HG03575 (cell line): ENCODE measurements around the gene DCAF11.
A peak's percentile ranks its signal among the peaks of the same experiment; 100 is the strongest.

Source experiments
- ATAC-seq: cut with Tn5 transposase; IDR thresholded peaks from one replicate; pipeline ENCODE4 v1.9.1; 2021; ENCODE audit not compliant: unreplicated experiment, insufficient number of reproducible peaks, low FRiP score; ENCODE audit errors: extremely low read depth

The DCAF11 gene

DNA sequence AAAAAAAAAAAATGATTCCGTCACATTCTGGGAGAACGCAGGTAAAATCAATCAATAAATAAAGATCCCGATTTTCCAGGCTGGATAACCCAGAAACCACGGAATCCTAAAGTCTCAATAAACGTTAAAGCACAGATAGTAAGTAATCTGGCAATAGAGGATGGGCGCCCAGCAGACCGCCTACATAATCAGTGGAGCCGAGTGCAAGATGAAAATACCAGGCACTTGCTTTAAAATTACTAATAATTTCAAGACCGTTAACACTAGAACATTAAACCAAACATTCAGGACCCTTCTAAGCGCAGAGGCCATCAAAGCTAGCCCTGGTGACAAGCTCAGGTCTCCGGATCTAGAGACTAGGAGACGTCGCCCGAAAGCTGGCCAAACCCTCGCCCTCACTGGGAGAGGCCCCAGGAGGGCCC, 1.2 kb upstream of the DCAF11 start:
- ATAC-seq, result no peak

DNA sequence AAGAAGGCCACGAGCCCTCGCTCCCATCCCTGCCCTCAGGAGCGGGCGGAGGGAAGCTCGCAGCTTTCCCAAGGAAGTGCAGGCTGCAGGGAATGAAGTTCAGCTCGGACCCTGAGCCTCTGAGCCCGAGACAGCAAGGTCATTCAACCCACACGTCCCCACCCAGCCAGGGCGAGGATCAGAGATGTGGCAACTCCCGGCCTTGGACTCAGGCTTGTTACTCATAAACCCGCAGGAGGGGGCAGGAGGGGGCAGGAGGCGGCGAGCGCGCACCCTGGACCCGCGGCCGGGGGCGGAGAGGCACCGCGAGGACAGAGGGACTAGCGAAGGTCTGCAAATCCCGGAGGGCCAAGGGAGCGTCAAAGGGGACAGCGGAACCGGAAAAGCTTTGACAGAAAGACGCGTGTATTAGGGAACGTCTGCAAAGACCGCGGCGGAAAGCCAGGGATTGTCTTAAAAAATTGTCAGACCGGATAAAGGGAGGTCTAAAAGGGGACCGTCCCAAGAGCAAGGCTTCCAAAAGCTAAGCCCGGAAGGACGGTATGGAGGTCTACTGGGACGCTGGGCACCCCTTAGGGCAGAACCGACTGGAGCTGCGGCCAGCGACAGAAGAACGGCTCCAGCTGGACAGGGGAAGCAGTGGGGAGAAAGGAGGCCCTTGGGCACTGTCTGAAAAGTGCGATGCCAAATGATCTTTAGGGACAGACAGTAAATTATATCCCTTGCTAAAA, 611 bp upstream of the DCAF11 start:
- peak; percentile 21 for ATAC-seq

DNA sequence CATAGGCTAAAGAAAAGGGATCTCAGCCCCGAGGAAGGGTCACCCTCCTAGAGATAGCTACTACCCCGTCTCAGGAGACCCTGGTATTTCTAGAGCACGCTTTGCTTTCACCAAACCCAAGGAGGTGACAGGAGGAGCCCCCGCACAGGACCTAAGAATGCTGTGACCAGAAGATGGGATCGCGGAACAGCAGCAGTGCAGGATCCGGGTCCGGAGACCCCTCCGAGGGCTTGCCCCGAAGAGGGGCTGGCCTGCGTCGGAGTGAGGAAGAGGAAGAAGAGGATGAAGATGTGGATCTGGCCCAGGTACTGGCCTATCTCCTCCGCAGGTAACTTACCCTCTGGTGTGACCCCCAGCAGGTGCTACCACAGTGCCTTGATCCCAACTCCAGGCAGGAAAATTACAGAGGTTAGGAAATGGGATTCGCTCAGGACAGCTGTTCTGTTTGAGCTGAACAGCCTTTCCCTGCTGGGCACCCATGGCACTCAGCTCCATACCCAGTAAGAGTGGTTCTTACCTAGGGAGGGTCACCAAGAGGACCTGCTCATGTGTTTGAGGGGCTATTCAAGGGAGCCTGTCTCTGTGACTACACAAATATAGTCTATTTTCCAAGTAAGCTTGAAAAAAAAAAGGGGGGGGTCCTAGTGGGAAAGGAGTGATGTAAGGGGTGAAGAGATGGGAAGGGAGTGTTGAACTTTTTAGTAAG, 998 bp downstream of the DCAF11 start:
- ATAC-seq, result no peak

DNA sequence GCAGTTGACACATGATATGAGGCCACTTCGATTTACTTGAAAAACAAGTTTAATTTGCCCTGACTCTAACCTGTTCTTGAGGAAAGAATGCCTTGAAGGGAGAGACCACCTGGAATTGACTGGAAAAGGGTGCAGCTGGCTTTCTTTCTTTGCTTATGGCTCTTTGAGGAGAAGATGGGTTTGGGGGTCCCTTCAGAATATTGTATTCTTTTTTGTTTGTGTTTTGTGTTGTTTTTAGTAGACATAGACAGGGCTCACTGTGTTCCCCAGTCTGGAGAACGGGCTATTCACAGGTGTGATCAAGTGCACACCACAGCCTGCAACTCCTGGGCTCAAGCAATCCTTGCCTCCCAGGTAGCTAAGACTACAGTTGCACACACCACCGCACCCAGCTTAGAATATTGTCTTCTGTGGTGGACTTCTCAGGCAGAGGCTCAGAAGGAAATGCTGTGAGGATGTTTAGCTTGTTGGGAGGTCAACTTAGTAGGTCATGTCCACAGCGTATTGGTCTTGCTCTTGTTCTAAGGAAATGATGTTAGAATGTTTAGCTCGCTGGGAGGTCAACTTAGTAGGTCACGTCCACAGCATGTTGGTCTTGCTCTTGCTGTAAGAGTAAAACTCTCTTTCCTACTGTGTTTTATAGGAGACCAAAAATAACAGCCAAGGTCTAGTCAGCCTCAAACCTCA, 1.7 kb downstream of the DCAF11 start:
- ATAC-seq, result no peak

DNA sequence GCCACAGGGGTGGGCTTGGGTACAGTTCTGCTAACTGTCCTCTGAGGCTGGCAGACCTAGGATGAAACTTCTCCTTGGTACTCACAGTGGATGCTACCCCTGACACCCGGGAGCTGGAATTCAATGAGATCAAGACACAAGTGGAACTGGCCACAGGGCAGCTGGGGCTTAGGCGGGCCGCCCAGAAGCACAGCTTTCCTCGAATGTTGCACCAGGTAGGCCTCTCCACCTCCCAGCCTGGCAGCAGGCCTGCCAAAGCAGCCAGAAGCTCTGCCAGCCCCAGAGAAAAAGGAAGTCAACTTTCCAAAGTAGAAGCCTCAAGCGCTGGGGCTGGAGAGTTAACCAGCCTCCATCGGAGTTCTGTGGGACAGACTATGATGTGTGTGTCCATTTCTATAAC, 2.6 kb downstream of the DCAF11 start:
- no peak for ATAC-seq

DNA sequence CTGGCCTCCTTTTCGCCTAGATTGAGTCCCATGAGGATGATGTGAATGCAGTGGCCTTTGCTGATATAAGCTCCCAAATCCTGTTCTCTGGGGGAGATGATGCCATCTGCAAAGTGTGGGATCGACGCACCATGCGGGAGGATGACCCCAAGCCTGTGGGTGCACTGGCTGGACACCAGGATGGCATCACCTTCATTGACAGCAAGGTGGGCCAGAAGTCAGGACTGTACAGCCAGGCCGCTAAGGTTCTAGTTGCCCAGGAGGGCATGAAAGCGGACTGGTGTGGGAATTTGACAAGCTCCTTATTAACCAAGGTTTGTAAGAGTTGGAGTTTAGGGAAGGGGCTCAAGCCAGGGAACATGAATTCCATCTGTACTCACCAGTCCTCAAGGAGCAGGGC, 5.1 kb downstream of the DCAF11 start:
- no peak for ATAC-seq

DNA sequence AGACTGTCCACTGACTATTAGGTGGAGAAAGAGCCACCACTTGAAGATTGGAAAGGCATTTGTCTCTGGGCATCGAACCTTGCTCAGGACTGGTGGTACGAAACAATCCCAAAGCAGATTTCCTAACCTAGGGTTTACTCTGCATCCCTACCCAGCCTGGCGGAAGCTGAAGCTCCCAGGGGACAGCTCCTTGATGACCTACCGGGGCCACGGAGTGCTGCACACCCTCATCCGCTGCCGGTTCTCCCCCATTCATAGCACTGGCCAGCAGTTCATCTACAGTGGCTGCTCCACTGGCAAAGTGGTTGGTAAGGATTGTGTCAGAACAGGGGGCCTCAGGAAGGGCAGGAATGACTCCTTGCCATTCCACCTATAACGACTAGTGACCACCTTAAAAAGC, 6.6 kb downstream of the DCAF11 start:
- no peak for ATAC-seq

DNA sequence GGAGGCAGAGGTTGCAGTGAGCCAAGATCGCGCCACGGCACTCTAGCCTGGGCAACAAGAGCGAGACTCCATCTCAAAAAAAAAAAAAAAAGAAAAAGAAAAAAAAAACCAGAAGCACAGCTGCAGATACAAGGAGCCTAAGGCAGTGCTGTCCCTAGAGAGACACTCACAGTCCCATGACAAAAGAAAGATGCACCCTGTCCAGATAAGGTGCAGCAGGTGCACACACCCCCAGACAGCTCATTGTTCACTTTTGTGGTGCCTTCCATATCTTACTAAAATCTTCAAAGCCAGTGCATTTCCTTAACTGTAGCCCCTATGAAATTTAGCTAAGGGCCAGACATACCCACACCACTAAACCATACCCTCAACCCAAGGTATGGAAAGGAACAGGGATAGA, 7.8 kb downstream of the DCAF11 start:
- no peak for ATAC-seq

DNA sequence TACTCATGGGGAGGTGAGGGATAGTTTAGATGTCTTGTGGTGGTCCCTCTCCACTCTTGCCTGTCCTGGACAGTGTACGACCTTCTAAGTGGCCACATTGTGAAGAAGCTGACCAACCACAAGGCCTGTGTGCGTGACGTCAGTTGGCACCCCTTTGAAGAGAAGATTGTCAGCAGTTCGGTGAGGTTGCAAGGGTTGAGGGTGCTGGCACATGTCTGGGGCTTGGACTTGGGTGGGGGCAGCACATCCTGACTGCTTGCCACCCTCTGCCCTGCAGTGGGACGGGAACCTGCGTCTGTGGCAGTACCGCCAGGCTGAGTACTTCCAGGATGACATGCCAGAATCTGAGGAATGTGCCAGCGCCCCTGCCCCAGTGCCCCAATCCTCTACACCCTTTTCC, 8.3 kb downstream of the DCAF11 start:
- ATAC-seq, result no peak

DNA sequence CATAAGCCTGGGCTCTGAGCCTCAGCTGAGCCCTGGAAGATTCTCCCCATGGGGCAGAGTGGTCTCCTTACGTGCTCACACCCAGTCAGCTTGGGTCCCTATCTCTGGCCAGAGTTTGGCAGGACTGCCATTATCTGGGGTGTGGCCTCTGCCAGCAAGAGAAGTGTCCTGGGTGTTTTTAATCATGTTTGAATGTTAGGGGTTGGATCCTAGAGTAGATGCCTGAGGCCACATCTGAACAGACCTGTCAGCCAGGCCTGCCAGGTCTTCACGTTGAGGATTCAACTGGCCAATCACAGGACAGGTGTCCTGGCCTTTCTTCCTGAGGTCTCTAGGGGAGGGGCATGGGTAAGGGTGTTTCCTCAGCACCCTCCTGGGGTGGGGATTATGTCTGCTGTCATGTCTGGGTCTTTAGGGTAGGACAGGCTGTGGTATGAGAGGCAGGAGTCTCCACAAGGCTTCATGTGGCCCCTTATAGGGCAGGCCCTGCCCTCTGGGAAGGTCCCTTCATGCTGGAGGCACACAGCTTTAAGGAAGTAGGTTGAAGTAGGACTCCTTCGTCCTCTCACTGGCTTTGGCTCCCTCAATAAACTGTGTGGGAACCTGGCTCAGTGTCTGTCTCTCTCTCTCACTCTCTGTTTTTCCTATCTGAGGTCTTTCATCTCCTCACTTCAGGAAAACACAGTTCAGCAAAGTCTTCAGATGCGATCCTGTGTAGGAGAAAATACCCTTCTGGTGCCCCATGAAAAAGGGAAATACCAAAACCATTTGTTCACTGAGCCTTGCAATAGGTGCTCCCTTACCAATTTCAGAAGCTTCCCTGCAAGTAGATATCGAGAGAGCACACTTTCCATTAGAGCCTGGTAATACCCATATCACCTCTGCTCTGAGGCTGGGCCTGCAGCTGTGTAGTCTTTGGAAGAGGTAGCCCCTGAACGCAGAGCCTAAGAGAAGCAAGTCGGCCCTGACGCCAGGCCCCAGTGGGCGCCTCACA, 9.1 kb downstream of the DCAF11 start:
- ATAC-seq, result no peak

DNA sequence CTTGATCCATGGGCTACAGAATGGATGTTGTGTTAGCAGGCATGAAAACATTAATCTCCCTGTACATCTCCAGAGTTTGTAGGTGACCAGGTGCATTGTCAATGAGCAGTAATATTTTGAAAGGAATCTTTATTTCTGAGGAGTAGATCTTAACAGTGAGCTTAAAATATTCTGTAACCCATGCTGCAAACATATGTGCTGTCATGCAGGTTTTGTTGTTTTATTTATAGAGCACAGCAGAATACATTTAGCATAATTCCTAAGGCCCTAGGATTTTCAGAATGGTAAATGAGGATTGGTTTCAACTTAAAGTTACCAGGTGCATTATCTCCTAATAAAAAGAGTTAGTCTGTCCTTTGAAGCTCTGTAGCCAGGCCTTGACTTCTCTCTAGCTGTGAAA, 12.4 kb downstream of the DCAF11 start:
- ATAC-seq, result no peak

DNA sequence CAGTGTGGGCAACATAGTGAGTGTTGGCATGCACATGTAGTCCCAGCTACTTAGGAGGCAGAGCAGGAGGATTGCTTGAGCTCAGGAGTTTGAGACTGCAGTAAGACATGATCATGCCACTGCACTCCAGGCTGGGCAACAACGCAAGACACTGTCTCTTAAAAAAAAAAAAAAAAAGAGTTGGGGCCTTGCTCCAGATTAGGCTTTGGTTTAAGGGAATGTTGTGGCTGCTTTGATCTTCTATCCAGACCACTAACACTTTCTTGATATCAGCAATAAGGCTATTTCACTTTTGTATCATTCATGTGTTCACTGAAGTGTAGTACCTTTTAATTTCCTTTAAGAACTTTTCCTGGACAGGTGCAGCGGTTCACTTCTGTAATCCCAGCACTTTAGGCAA, 13.1 kb downstream of the DCAF11 start:
- ATAC-seq, result no peak

DNA sequence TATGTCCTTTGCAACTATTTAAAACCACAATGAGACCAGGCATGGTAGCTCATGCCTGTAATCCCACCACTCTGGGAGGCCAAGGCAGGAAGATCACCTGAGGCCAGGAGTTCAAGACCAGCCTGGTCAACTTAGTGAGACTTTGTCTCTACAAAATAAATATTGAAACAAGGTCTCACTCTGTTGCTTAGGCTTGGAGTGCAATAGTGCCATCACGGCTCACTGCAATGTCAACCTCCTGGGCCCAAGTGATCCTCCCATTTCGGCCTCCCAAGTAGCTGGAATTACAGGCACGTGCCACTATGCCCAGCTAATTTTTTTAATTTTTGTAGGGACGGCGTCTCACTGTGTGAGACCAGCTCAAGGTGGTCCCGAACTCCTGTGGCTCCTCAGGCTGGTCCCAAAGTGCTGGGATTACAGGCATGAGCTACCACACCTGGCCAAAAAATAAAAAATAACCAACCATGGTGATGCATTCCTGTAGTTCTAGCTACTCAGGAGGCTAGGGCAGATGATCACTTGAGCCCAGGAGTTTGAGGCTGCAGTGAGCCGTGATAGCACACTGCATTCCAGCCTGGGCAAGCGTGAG, 14.9 kb downstream of the DCAF11 start:
- ATAC-seq, result no peak

DNA sequence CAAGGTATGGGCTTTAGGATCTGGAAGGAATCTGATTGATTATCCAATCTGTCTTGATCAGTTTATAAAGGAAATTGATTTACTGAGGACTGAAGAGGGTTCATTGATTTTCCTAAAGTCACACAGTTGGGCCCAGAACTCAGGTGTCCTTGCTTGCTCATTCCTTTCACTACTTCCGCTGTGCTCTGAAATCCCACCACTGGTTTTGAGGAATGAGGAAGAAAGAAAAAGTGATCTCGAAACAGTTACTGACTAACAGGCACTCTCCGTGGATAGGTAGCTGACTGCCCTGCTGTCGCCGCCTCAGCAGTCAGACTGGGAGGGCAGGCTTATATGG, 15.8 kb downstream of the DCAF11 start, which contains the start of gene FITM1:
FITM1 (plus strand) TSS at position 280 of the 337 bp plus-strand sequence. CDS start 905 bp downstream, outside the sequence.
- no peak for ATAC-seq

DNA sequence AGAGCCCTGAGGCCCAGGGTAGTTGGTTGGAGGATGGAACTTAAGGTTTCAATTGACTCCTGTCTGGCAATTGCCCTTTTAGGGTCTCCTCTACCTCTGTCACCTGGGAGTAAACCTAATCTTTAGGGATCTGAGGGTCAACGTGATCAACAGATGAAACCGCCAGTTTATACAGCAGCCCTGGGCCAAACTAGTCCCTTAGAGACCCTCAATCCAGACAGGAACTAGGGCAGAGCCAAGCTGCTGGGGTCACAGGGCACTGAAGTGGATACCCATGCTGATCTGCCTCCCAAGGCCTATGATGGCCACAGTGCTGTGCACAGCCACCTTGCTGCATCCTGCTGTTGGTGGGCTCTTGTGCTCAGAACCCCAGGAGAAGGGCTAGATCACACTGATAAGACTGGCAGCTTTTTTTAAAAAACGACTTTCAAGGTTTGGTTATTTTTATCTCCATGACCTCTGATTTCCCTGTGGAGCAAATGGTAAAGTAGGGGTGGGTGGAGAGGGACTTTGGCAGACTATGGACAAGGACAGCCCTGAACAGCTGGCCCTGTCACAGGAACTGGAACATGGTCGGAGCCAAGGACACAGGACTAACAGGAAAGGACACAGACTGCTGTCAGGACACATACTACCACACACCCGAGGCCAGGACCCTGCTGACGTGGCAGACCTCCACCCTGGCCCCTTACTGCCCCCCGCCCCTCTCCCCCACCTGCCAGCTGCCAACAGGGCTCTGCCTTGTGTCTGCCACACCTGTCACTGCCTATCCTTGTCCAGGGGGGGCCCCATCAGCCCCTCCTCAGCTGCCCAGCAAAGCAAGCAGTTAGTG, 16.4 kb downstream of the DCAF11 start:
- ATAC-seq, result no peak

DNA sequence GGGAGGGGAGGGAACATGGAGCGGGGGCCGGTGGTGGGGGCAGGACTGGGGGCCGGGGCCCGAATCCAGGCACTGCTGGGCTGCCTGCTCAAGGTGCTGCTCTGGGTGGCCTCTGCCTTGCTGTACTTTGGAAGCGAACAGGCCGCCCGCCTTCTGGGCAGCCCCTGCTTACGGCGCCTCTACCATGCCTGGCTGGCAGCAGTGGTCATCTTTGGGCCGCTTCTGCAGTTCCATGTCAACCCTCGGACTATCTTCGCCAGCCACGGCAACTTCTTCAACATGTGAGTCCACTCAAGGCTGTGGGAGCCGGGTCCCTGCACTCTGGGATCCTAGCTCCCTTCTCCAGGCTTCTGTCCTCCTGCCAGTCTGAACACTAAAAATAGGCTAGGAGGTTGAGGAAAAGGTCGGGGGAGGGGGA, 17.0 kb downstream of the DCAF11 start:
- ATAC-seq, result no peak

DNA sequence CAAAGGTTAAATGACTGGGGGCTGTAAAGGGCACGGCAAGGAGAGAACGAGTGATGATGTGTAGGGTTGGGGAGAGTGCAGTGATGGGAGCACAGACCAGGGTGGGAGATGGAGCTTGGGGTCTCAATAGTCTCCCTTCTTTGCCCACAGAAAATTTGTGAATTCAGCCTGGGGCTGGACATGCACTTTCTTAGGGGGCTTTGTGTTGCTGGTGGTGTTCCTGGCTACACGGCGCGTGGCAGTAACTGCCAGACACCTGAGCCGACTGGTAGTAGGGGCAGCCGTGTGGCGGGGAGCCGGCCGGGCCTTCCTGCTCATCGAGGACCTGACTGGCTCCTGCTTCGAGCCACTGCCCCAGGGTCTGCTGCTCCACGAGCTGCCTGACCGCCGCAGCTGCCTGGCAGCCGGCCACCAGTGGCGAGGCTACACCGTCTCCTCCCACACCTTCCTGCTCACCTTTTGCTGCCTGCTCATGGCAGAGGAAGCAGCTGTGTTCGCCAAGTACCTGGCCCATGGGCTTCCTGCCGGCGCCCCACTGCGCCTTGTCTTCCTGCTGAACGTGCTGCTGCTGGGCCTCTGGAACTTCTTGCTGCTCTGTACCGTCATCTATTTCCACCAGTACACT, 17.6 kb downstream of the DCAF11 start:
- ATAC-seq, result no peak
